ENCODE data around the gene CISD3.

CISD3 gene

DNA sequence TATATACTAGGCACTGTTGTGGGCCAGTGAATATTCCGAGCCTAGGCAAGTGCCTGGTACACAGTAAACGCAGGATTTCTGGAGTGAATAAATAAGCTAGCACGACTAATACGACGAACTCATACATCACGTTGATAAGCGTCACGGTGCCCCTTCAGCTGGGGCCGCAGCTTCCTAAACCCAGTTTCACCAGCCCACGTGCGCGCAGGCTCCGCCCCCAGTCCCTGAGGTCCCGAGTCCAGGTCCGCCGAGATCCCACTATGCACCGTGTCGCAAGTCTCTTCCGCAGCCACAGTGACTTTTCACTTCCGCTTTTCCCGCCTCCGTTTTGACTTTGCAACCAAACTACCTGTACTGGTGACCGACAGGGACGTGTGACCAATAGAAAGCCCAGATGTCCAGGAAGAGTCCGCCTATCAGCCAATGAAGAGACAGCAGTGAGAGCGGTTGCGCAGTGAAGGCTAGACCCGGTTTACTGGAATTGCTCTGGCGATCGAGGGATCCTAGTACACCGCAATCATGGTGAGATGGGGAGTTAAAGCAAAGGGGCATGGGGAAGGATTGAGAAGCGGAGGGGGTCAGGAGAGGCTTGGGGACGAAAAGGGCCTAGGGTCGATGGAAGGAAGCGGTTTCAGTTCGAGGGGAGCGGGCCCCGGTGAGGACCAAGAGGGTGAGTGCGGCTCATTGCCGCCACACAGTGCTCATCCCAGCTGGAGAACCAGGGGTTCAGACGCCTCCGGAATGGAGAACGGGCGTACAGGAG lies 22.3 kb downstream of the CISD3 start, which contains the start of gene PSMB3:
PSMB3 (plus strand) TSS at position 434 of the 763 bp plus-strand sequence; CDS start at position 520, 86 bp downstream.
- FAIRE-seq (no peak), DNase-seq (ENCODE audit: extremely low spot score, insufficient read length, low read depth) (peak; percentile 92)

- no peak for DNase-seq (ENCODE audit: extremely low spot score, insufficient read length, low read depth)
- no peak for FAIRE-seq
Observed at GRCh38 chr17:38753071-38753506, 22.9 kb downstream of the CISD3 start.

- FAIRE-seq (no peak), DNase-seq (ENCODE audit: extremely low spot score, insufficient read length, low read depth) (no peak)
Observed at GRCh38 chr17:38761612-38762011, 31.5 kb downstream of the CISD3 start.

GRCh38 chr17:38762231-38762630 lies 32.1 kb downstream of the CISD3 start:
- FAIRE-seq, result no peak

GRCh38 chr17:38766341-38766740 lies 36.2 kb downstream of the CISD3 start:
- DNase-seq (ENCODE audit: extremely low spot score, insufficient read length, low read depth) (no peak), FAIRE-seq (no peak)

More at GRCh38 chr17:38762231-38762630, 32.1 kb downstream of the CISD3 start:
- DNase-seq (ENCODE audit: extremely low spot score, insufficient read length, low read depth), result no peak

DNA sequence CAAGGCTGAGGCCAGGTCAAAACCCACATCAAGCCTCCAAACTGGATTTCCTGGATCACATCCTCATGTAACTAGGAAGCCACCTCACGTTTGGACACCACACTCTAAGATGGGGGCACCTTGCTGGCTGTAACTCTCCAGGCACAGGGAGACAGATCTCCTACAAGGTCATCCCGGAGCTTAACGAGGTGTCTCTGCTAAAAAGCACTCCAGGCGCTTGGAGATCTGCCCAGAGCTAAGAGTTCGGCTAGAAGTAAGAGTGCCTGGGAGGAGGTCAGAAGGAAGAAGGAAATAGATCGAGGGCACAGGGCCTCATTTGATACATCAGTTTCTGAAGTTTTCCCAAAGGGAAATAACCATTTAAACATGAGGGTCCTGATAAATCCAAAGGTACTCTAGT lies 38.3 kb downstream of the CISD3 start:
- DNase-seq (ENCODE audit: extremely low spot score, insufficient read length, low read depth) (no peak), FAIRE-seq (no peak)

GRCh38 chr17:38773258-38773657 lies 43.1 kb downstream of the CISD3 start:
- DNase-seq (ENCODE audit: extremely low spot score, insufficient read length, low read depth) (no peak), FAIRE-seq (no peak)

DNA sequence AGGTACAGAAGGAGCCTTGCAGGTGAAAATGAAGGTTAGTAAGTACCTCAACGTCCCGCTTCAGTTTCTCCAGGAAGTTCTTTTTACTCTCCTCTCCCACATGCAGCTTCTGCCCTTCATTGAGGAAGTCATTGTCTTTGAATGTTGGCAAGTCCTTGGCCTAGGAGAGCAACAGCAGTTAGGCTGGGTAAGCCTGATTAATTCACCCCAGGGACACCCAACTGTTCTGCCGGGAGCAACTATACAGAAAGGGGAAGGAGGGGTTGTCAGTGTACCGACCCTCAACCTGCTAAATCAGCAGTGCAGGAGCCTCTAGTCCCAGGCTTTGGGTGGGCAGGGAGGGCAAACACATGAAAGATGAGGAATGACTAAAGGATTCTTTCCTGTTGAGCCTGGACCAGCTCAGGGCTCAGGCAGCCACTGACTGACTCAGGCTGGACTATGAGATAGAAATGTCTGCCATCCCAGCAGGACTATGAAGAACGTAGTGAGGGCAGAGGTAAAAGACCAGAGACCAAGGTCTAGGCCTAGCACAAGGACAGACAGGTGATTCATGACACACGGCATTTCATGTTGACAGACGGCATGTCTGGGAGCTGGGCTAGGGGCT lies 47.6 kb downstream of the CISD3 start:
- DNase-seq (ENCODE audit: extremely low spot score, insufficient read length, low read depth), result no peak
- no peak for FAIRE-seq

- DNase-seq (ENCODE audit: extremely low spot score, insufficient read length, low read depth) (no peak), FAIRE-seq (no peak)
Observed at GRCh38 chr17:38779965-38780752, 50.0 kb downstream of the CISD3 start.

- FAIRE-seq, result no peak
Observed at GRCh38 chr17:38783227-38783626, 53.1 kb downstream of the CISD3 start.

More at GRCh38 chr17:38783227-38783626, 53.1 kb downstream of the CISD3 start:
- no peak for DNase-seq (ENCODE audit: extremely low spot score, insufficient read length, low read depth)
